GM21515 (cell line): ENCODE measurements around the gene CTSO.

Source experiments
- ATAC-seq: cut with Tn5 transposase; IDR thresholded peaks from one replicate; pipeline ENCODE4 v1.9.1; 2021; ENCODE audit not compliant: unreplicated experiment

CTSO gene, protein sequence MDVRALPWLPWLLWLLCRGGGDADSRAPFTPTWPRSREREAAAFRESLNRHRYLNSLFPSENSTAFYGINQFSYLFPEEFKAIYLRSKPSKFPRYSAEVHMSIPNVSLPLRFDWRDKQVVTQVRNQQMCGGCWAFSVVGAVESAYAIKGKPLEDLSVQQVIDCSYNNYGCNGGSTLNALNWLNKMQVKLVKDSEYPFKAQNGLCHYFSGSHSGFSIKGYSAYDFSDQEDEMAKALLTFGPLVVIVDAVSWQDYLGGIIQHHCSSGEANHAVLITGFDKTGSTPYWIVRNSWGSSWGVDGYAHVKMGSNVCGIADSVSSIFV

DNA sequence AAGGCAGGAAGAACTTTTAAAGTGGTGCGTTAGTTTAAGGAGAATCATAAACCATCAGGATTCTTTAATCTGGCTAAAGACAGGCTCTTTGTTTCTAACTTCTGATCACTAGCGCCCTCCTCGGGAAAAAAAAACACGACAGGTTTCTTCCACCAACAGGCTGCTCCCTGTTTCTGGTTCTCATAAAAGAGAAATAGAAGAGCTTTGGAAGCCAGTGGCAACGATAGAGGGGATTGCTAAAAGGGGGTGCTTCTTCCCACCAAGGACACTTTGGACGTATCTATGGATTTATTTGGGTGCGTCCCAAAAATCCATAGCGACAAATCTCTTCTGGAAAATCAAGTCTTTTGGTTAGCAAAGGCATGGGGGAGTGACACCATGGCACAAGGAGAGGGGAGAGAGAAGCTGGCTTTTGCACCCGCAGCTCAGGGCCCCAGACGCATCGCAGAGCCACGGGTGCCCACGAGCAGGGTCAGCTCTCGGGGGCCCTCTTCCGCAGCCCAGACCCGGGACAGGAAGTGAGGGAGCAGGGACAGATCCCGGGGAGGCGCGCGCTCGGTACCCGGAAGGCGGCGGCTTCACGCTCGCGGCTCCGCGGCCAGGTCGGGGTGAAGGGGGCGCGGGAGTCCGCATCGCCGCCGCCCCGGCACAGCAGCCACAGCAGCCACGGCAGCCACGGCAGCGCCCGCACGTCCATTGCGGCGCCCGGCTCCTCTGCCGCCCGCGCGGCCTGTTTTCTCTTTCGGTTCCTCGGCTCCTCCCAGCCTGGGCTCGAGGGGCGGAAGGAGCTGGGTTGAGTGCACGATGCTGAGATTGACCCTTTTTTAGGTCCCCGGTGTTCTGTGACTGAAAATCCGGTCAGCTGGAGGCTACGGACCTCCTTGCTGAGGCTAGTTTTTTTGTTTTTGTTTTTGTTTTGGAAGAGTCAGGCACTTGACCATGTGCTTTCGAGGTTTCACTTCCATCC is at the start of gene CTSO:
Gene CTSO (minus strand): TSS at position 716 of the 967 bp plus-strand sequence. CDS start 19 bp downstream, at position 697.
- ATAC-seq: peak; percentile 95

DNA sequence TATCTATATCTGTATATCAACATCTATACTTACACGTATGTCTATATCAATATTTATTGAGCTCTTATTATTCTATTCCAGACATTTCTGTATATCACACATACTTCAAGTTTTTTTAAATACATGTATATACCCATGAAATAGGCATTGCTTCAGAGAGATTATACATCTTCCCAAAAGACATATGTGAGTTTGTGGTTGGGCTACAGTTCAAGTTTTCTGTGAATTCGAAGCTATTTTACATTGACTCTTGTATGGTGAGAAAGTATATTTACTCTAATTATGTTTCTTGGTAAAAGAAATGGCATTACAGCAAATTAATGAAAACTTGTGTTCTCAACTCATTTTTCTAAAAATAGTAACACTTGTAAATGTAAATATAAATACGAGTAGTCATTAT is 46.8 kb upstream of the CTSO start:
- ATAC-seq: no peak

DNA sequence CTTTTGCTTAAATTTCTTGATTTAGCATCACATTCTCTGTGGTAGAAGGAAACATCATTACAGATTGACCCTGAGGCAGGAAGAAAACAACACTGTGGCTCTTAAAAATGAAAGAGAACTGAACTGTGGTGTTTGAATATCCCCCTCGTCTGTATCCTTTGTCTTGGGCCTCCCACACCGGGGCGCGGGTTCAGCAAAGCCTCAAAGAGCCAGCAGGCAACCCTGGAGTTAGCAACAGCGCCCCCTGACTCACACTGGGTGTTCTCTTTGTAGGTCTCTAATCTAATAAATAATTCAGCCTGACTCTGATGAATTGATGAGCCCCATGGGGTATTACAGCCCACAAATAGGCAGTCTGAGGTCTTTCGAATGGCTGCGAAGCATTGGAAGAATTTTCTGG is 46.1 kb upstream of the CTSO start:
- no peak for ATAC-seq

DNA sequence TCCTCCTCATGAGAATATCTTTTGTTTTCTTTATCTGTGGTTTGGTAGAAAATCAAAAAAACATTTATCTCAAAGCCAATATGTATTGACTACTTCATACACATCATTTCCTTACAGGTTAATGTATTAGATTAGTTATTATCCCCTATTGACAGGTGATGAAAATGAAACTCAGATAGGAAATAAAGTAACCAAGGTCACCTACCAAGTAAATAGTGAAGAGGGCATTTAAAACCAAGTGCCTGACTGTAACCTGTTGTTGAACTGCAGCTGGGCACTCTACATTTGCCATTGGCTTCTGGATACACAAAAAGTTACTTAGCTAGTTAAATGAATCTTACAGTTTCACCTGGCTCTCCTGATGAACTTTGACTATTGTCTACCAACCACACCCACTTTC is 41.4 kb upstream of the CTSO start:
- no peak for ATAC-seq

DNA sequence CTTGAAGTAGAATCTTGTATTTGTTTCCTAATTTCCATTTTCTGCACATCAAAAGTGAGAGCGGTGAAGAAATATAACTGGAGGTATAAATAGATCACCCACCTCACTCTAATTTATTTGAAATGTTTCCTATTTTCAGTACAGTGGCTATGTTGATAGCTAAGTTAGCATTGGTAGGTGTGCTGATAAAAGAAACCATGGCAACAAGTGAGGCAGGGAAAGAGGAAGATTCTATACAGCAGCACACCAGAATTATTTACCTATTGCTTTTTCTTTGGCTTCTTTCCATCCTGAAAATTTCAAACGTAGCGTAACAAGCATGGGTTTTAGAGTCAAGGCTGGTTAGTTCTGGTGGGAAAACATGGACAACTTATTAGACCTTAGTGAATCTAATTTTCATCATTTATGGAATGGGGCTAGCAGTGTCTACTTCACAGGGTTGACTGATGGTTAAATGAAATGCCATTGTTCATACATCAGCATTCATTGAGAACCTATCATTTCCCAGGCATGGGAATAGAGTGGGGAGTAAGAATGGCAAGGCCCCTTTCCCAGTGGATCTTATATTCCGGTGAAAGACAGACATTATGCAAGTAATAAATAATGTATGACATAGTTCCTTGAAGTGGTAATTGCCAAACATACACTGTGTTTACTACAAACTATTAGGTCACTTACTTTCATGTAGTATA is 30.6 kb upstream of the CTSO start:
- ATAC-seq: no peak

DNA sequence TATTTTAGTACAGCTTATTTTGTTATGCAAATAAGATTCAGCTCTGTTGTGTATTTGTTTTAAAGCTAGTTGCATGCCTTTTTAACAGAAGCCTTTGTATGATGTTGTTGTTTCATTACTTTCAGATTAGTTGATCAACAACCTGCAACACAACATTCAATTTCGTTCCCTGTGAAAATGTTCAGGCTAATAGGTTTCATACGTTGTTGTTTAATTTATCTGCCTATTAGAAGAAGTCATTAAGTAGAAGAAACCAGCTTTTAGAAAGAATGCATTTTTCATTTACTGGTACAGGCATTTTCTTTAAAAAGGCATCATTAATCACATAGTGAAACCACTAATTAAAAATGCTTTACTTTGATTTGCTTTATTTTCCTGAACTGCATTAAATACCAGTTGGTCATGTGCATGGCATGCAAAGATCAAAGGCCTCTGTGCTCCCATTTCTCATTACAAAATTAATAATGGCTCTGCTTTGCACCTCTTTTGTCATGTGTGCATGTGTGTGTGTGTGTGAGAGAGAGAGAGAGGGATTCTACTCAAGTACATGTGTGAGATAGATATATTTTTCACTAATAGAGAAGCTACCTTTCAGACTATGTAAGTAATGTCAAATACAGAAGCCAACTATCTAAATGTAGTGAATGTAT is 29.2 kb upstream of the CTSO start:
- no peak for ATAC-seq

DNA sequence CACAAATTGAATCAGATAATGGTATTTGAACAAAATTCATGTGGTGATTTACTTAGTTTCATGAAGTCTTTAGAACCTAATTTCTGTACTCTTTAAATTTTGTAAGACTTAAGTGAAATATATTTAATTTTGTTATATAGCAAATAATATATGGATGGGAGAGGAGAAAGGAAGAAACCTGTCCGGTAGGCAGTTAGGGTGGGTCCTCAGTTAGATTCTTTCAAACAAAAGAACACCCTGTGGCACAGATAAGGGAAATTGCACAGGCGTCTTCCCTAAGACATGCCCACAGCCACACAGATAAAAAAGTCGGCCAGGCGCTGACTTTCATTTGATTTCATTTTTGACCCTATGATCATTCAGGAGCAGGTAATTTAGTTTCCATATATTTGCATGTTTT is 25.1 kb upstream of the CTSO start:
- no peak for ATAC-seq

DNA sequence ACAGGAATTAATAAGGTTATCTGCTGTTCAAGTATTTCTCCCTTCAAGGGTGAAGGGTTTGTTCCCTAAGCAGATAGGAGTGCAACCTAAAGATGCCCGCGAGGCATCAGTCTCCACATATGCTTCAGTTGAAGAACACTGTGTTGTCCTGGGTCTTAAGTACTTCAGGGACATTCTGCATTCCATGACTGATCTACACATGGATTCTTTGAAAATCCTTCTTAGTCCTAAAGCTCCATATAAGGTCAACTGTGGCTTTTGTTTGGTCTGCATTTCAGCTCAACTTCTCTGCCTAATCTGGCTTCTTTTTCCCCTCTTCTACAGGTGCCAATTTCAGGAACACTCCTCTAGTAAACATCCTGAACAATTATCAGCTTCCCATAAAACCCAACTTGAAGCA is 21.8 kb upstream of the CTSO start:
- ATAC-seq: no peak

DNA sequence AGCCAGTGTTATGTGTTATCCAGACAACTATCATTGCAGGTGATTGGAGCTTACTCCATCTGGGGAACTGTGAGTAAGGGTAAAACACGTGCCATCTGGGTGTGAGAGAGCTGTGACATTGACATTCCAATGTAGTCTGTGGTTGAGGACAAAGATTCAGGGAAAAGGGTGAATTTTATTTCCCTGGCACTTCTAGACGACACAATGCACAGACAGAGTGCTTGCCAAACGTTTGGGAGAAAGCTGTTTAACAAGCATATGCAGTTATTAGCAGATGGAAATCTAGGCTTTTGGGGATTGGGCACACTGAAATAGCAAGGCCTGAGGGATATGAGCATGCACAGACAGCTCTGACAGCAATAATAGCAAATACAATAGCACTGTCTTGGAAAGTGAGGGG is 21.3 kb upstream of the CTSO start:
- no peak for ATAC-seq

DNA sequence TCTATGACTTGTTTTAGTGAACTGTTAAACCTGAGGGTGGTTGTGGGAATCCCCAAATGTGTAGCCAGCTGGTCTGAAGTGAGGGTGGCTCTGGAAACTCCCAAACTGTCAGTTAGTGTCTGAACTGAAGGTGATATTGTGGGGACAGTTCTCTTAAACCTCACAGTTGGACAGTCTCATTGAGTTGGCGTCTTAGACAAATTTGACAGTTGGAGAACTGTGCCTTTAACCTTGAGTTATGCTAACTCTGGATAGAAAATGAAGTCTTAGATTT is 20.7 kb upstream of the CTSO start:
- ATAC-seq: peak; percentile 97

DNA sequence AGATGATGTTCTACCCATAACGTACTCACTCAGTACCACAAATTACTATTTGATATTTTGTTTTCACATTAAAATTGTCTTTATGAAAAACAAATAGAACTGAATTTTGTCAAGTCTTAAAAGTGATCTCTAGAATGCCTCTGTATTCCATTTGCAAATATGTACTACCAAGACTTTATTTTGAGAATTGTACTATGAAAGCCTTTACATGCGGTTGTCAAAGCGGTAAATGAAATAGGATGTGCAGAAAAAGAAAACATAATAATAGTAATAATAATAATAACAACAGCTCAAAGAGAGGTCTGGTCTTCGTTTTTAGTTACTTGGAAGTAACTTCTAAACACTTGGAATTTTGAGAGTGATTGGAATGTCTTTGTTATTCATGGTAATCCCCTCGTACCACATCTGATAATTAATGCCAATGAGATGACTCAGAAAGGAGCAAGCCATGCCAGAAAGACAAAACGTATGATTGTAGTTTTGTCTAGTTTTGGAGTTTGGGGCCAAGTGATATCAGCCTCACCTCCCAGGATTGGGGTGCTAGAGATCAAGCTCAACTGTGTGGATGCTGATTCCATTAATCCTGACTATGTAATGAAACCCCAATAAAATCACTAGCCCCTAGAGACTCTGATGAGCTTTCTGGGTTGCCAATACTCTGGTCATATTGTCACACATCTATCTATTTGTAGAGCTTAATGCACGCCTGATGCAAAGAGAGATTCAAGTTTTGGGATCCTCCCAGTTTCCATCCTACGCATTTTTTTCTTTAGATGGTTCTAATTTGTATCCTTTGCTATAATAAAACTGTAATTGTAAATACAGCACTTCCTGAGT is 20.2 kb upstream of the CTSO start:
- ATAC-seq: peak; percentile 20

DNA sequence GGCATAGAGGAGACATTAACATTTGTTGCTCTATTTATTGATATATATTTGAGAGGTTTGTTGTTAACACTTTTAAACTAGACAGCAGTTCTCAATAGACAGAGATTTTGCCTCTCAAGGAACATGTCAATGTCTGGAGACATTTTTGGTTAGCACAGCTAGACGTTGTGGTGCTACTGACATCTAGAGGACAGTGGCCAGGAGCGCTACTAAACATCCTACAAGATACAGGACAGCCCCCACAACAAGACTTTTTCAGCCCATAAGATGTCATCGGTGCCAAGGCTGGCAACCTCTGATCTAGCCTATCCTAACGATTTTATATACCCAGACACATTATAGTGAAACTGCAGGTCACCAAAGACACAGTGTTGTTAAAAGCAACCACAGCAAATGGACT is 18.4 kb upstream of the CTSO start:
- ATAC-seq: no peak

DNA sequence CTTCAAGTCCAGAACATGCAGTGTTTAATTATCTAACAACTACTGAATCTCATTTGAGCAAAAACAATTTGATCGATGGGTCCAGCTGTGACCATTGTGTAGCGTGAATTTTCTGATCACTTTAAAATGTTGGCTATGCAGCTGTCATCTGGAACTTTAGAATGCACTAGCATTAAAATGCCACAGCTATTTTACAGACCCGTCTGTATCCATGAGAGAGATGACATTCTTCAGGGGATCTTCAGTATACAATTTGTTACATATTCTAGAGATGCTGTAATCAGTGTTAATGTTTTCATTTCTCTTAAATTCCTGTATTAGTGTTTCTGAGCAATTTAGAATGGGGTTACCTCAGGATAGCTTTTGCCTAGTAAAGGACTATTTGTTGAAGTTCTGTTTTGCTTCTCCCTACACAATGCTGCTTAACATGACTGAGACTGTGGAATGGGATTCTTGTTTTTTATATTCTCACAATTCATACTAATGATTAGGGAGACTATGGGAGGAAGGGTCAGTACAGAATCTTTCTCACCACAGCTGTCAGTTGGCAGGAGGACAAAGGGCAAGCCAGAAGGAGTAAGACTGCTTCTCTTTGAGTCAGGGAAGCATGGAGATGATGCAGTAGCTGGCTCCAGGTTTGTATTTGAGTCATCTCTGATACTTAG is 13.2 kb upstream of the CTSO start:
- ATAC-seq: no peak

DNA sequence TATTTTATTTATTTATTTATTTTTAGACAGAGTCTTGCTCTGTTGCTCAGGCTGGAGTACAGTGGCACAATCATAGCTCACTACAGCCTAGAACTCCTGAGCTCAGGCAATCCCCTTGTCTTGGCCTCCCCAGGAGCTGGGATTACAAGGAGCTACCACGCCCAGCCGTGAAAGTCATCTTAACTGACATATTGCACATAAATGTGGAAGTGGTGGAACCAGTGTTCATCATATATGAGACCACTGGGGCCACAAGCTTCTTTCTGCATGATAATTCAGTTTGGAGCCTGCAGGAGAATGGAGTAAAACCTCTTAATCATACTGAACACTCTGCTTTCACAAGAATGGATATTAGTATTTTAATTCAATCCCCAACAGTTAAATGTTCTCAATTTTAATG is 12.5 kb upstream of the CTSO start:
- ATAC-seq: no peak

DNA sequence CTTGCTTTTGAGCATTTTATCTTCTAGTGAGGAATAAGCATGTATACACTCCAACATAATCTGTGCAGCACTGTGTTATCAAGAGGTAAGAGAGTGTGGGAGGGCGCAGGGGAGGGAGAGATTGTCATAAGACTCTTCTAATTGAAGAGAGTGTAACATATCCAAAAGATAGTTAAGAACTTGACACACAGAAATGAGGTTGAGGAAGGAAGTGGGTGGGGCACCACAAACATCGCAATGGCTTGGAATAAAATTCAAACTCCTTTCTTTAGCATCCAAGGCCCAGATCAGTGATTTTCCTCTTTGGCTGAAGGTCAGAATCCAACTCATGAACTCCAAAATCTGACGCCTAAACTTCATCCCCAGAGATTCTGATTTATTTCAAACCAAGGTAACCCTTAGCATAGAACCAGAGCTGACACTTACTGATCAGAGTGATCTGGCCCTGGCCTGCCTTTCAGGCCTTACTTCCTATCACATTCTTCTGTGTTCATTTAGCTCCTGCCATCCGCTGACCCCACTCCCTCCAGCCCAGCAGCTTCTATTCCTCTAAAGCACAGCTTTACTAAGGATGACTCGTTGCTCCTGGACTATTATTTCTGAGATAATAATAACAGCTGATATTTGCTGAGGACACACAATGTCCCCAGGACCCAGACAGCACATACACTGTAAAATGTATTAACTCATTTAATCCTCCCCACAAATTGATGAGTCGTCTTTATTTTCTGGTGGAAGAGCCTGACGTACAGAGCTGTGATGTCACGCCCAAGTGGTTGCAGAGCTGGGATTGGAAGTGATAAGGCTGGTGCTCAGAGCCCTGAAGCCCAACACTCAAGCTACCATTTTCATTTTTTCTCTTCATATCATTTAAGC is 10.6 kb upstream of the CTSO start:
- no peak for ATAC-seq

DNA sequence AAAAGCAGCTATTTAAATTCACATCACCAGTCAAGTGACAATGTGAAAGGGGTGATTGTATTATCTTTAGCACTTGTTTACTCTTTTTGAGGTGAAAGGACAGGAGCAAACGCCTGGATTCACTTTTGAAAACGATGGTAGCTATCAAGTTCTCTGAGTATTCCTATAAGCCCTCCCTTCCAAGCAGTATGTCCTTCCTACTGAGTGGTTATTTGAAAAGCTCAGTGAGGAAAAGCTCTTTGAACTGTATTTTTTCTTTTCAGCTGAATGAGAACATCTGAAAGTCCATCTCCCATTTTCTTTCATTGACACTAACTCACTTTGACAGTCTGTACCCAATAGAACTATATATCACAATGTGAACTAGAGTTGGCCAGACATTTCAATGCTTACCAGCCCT is 9.1 kb upstream of the CTSO start:
- ATAC-seq: no peak

DNA sequence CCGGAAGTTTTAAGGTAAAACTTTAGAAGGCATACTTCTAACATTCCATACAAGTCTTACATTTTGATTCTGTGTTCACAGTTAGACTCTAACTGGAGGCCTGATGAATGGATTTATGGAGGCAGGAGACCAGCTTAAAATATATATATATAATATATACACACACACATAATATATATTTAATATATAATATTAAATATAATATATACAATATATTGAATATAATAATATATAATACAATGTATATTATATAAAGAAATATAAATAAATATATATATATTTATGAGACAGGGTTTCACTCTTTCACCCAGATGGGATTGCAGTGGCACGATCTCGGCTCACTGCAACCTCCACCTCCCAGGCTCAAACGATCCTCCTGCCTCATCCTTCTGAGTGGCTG is 7.9 kb upstream of the CTSO start:
- ATAC-seq: no peak

DNA sequence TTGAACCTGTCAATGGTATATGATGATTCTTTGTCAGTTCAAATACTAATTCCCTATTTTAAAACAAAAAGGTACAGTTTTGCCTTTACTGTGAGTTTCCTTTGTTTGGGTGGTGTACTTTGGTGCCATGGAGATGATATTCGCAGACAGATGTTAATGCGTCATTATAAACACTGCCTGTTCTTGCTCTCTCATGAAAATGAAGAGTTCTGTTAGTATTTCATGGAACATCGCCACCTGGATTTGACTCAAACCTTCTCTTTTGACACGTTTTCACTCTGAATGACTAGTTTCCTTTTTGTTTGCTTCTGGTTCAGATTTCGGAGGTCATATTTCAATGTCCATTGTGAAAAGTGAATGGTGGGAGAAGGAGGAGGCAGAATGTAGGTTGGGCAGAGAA is 6.9 kb upstream of the CTSO start:
- ATAC-seq: no peak

DNA sequence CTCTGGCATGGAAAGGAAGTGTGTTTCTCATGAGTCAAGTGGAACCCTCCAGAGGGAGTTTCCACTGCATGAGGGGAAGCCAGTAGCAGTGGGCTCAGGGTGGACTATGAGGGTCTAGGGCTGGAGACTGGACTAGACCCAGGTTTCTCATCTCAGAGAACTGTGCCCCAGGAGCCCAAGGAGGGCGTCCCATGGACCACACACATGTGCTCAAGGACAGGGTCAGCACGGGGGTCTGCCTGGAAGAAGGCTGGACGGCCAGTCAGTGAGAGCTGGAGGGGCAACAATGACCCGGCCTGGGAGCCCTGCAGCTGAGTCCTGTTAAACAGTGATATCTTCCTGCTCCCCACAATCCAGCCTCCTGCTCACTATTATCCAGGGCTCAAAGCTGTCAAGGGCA is 5.8 kb upstream of the CTSO start:
- no peak for ATAC-seq
